ENCODE results near the gene CDKAL1.

The CDKAL1 gene

GRCh38 chr6:21001736-21002135 lies 467.5 kb downstream of the CDKAL1 start:
- DNase-seq, result no peak

- no peak for DNase-seq
Observed at GRCh38 chr6:21003780-21004541, 469.7 kb downstream of the CDKAL1 start.

- no peak for DNase-seq
Observed at GRCh38 chr6:21005816-21006570, 471.7 kb downstream of the CDKAL1 start.

- DNase-seq, result no peak
Observed at GRCh38 chr6:21019614-21020013, 485.4 kb downstream of the CDKAL1 start.

- peak in 1 of 58 donors; percentile 1 for DNase-seq
Observed at GRCh38 chr6:21022343-21023107, 488.3 kb downstream of the CDKAL1 start.

- no peak for DNase-seq
Observed at GRCh38 chr6:21023210-21023609, 489.0 kb downstream of the CDKAL1 start.

GRCh38 chr6:21024616-21025015 lies 490.4 kb downstream of the CDKAL1 start:
- DNase-seq, result no peak

GRCh38 chr6:21026576-21027273 lies 492.5 kb downstream of the CDKAL1 start:
- DNase-seq, result no peak

- DNase-seq, result no peak
Observed at GRCh38 chr6:21027507-21027906, 493.2 kb downstream of the CDKAL1 start.

GRCh38 chr6:21031182-21031581 lies 496.9 kb downstream of the CDKAL1 start:
- DNase-seq, result no peak

- no peak for DNase-seq
Observed at GRCh38 chr6:21033084-21033483, 498.8 kb downstream of the CDKAL1 start.

GRCh38 chr6:21033575-21034026 lies 499.3 kb downstream of the CDKAL1 start:
- DNase-seq, result no peak

GRCh38 chr6:21034345-21034744 lies 500.1 kb downstream of the CDKAL1 start:
- DNase-seq, result no peak

GRCh38 chr6:21037453-21037852 lies 503.2 kb downstream of the CDKAL1 start:
- no peak for DNase-seq

- DNase-seq, result no peak
Observed at GRCh38 chr6:21039926-21040325, 505.7 kb downstream of the CDKAL1 start.

- DNase-seq, result no peak
Observed at GRCh38 chr6:21045135-21045700, 511.0 kb downstream of the CDKAL1 start.

GRCh38 chr6:21046276-21046675 lies 512.0 kb downstream of the CDKAL1 start:
- DNase-seq, result peak in 1 of 58 donors; percentile 1

- DNase-seq, result no peak
Observed at GRCh38 chr6:21048047-21048446, 513.8 kb downstream of the CDKAL1 start.

- no peak for DNase-seq
Observed at GRCh38 chr6:21049148-21049547, 514.9 kb downstream of the CDKAL1 start.

GRCh38 chr6:21049572-21049971 lies 515.3 kb downstream of the CDKAL1 start:
- no peak for DNase-seq

GRCh38 chr6:21050935-21051334 lies 516.7 kb downstream of the CDKAL1 start:
- no peak for DNase-seq

Data from anterior cingulate cortex (tissue), 58 donors.